ENCODE data around the gene PDE6B. TPM values are rescaled to one million over a fixed set of nuclear protein-coding genes. Genes with fewer than 3 reads are reported as not detected.
"Not testable (repeated sequence)": the region's sequence is repeated elsewhere in the genome, so short reads cannot be mapped to it uniquely, and the experiment has no call there.

PDE6B gene
- total RNA-seq, 1 donor from 2014 or later = 2.1 TPM

GRCh38 chr4:632926-633325, 7.6 kb downstream of the PDE6B start:
- ATAC-seq (no peak), DNase-seq (peak; percentile 5)
- intact Hi-C loops (cut with micrococcal nuclease) = no loop called here

GRCh38 chr4:633406-633805, 8.0 kb downstream of the PDE6B start:
- peak; percentile 6 for DNase-seq
- ATAC-seq = no peak
- intact Hi-C loops (cut with micrococcal nuclease) = no loop called here

GRCh38 chr4:633976-634598, 8.7 kb downstream of the PDE6B start:
- DNase-seq = peak; percentile 15
- intact Hi-C loops (cut with micrococcal nuclease) = no loop called here
- ATAC-seq = no peak

- intact Hi-C loops (cut with micrococcal nuclease) = no loop called here
- ATAC-seq (no peak), DNase-seq (peak; percentile 16)
These were observed 9.2 kb downstream of the PDE6B start for GRCh38 chr4:634599-634985.

- ATAC-seq; intact Hi-C loops (cut with micrococcal nuclease): not testable (repeated sequence)
- DNase-seq = peak; percentile 10
These were observed 9.9 kb downstream of the PDE6B start for GRCh38 chr4:635066-635835.

- DNase-seq = peak; percentile 15
- no peak for ATAC-seq
- intact Hi-C loops (cut with micrococcal nuclease) = no loop called here
These were observed 10.7 kb downstream of the PDE6B start for GRCh38 chr4:635851-636627.

- DNase-seq (peak; percentile 13), ATAC-seq (no peak)
- intact Hi-C loops (cut with micrococcal nuclease) = no loop called here
These were observed 11.3 kb downstream of the PDE6B start for GRCh38 chr4:636628-637159.

- ATAC-seq (no peak), DNase-seq (peak; percentile 7)
- intact Hi-C loops (cut with micrococcal nuclease) = no loop called here
These were observed 12.3 kb downstream of the PDE6B start for GRCh38 chr4:637536-638280.

GRCh38 chr4:642366-642765, 17.0 kb downstream of the PDE6B start:
- DNase-seq; intact Hi-C loops (cut with micrococcal nuclease); ATAC-seq: not testable (repeated sequence)

- DNase-seq (peak; percentile 32), ATAC-seq (no peak)
- intact Hi-C loops (cut with micrococcal nuclease) = no loop called here
These were observed 21.1 kb downstream of the PDE6B start for GRCh38 chr4:646460-646859.

GRCh38 chr4:647481-647880, 22.1 kb downstream of the PDE6B start:
- DNase-seq (peak; percentile 7), ATAC-seq (no peak)
- intact Hi-C loops (cut with micrococcal nuclease) = no loop called here

- ATAC-seq (no peak), DNase-seq (peak; percentile 15)
- intact Hi-C loops (cut with micrococcal nuclease) = no loop called here
These were observed 23.4 kb downstream of the PDE6B start for GRCh38 chr4:648579-649292.

- ATAC-seq (no peak), DNase-seq (no peak)
- intact Hi-C loops (cut with micrococcal nuclease) = no loop called here
These were observed 23.9 kb downstream of the PDE6B start for GRCh38 chr4:649293-649625.

GRCh38 chr4:649751-650310, 24.5 kb downstream of the PDE6B start:
- DNase-seq = peak; percentile 25
- intact Hi-C loops (cut with micrococcal nuclease) = no loop called here
- ATAC-seq = no peak

- DNase-seq = peak; percentile 8
- no peak for ATAC-seq
- intact Hi-C loops (cut with micrococcal nuclease) = no loop called here
These were observed 25.1 kb downstream of the PDE6B start for GRCh38 chr4:650461-650860.

- intact Hi-C loops (cut with micrococcal nuclease) = no loop called here
- DNase-seq = peak; percentile 23
- no peak for ATAC-seq
These were observed 25.8 kb downstream of the PDE6B start for GRCh38 chr4:650951-651883.

- ATAC-seq (no peak), DNase-seq (peak; percentile 24)
- intact Hi-C loops (cut with micrococcal nuclease) = no loop called here
These were observed 26.7 kb downstream of the PDE6B start for GRCh38 chr4:651884-652642.
